SK-N-MC (cell line): ENCODE data around the gene SDK1.

Source experiments
- EZH2 ChIP-seq: fragments of 200-600 bp; sonication (generic); IDR thresholded peaks from one replicate; pipeline ENCODE4 v1.6.1; 2017; ENCODE audit warnings: antibody characterized with exemption
- POLR2AphosphoS5 ChIP-seq: IDR thresholded peaks from 2 replicates; pipeline ENCODE4 v1.6.1; 2012; ENCODE audit warnings: mild to moderate bottlenecking, low read depth, low read length, borderline replicate concordance

- no peak for TF ChIP-seq POLR2AphosphoS5
- TF ChIP-seq EZH2: no peak
Measured at GRCh38 chr7:4080954-4081353, 779.9 kb downstream of the SDK1 start.
